Measurements from ENCODE around the gene LAMP2. TPM values are rescaled to one million over a fixed set of nuclear protein-coding genes. Genes with fewer than 3 reads are reported as not detected.
A peak's percentile ranks its signal among the peaks of the same experiment; 100 is the strongest.

The LAMP2 gene
- total and polyA plus RNA-seq, 9 of the 15 experiments (the other 6 are each of a cell fraction or from before 2014, with no cell fraction given) = 22.3 to 77.7 (median 48.6) TPM

DNA sequence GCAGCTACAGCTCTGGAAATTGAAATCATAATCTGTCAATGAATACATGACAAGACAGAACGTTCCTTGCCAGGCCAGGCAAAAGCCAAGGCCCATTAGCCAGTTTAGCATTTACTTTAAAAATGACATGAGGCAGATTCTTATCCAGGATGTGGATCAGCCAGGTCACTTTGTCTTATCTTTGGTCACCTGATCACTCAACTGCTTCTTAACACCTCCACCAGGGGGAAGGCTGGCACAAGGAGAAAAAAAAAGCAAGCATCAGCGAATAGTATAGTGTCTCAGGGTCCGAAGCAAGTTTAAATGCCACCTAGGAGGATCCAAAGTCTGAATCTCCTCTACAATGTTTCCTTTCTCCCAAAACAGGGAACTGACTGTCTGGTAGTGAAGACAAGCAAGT is 88.4 kb downstream of the LAMP2 start (continued):
- TF ChIP-seq SAFB2 (IDR thresholded peaks at IDR 0.05; ENCODE audit: borderline replicate concordance, low read depth, low read length, severe bottlenecking) (no peak), ADNP (tag; IDR thresholded peaks at IDR 0.05) (no peak), ZNF551 (CRISPR knock-in tag; IDR thresholded peaks at IDR 0.05) (no peak), NFE2 (IDR thresholded peaks at IDR 0.05; ENCODE audit: low read depth) (peak; percentile 29; the same call in 1 of the 2 replicates), SMARCA4 (IDR thresholded peaks at IDR 0.05) (no peak), MAFF (IDR thresholded peaks at IDR 0.05; ENCODE audit: low read length) (peak; percentile 41; the same call in 1 of the 2 replicates), HMG20B (CRISPR knock-in tag; IDR thresholded peaks at IDR 0.05) (no peak), JUND (IDR thresholded peaks at IDR 0.05; ENCODE audit: borderline replicate concordance, low read depth, low read length) (no peak), JUND (tag; IDR thresholded peaks at IDR 0.05; ENCODE audit: borderline replicate concordance, low read depth, low read length) (no peak), ZFP1 (CRISPR knock-in tag; IDR thresholded peaks at IDR 0.05) (no peak), SAFB (IDR thresholded peaks at IDR 0.05; ENCODE audit: borderline replicate concordance, low read depth, low read length) (no peak), BRF1 (IDR thresholded peaks at IDR 0.05; ENCODE audit: borderline replicate concordance, extremely low read depth, insufficient read length) (no peak), CBX2 (IDR thresholded peaks at IDR 0.05; ENCODE audit: insufficient read depth, low read length, poor library complexity, severe bottlenecking) (no peak), ZNF316 (IDR thresholded peaks at IDR 0.05) (peak; percentile 62), BHLHE40 (IDR thresholded peaks at IDR 0.05; ENCODE audit: low read length) (peak; percentile 43; the same call in 1 of the 2 replicates), C11orf30 (IDR thresholded peaks at IDR 0.05; ENCODE audit: low read depth) (peak; percentile 51; the same call in 1 of the 2 replicates), MAFK (IDR thresholded peaks at IDR 0.05; ENCODE audit: low read length) (peak; percentile 66)
- TF ChIP-seq, protein P1, sequence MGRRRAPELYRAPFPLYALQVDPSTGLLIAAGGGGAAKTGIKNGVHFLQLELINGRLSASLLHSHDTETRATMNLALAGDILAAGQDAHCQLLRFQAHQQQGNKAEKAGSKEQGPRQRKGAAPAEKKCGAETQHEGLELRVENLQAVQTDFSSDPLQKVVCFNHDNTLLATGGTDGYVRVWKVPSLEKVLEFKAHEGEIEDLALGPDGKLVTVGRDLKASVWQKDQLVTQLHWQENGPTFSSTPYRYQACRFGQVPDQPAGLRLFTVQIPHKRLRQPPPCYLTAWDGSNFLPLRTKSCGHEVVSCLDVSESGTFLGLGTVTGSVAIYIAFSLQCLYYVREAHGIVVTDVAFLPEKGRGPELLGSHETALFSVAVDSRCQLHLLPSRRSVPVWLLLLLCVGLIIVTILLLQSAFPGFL (CRISPR knock-in tag; IDR thresholded peaks at IDR 0.05) = no peak
- TF ChIP-seq, protein P2, sequence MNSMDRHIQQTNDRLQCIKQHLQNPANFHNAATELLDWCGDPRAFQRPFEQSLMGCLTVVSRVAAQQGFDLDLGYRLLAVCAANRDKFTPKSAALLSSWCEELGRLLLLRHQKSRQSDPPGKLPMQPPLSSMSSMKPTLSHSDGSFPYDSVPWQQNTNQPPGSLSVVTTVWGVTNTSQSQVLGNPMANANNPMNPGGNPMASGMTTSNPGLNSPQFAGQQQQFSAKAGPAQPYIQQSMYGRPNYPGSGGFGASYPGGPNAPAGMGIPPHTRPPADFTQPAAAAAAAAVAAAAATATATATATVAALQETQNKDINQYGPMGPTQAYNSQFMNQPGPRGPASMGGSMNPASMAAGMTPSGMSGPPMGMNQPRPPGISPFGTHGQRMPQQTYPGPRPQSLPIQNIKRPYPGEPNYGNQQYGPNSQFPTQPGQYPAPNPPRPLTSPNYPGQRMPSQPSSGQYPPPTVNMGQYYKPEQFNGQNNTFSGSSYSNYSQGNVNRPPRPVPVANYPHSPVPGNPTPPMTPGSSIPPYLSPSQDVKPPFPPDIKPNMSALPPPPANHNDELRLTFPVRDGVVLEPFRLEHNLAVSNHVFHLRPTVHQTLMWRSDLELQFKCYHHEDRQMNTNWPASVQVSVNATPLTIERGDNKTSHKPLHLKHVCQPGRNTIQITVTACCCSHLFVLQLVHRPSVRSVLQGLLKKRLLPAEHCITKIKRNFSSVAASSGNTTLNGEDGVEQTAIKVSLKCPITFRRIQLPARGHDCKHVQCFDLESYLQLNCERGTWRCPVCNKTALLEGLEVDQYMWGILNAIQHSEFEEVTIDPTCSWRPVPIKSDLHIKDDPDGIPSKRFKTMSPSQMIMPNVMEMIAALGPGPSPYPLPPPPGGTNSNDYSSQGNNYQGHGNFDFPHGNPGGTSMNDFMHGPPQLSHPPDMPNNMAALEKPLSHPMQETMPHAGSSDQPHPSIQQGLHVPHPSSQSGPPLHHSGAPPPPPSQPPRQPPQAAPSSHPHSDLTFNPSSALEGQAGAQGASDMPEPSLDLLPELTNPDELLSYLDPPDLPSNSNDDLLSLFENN (IDR thresholded peaks at IDR 0.05; ENCODE audit: low read depth in 2 of 2, low read length in 2 of 2) = no peak
- TF ChIP-seq, protein P3, sequence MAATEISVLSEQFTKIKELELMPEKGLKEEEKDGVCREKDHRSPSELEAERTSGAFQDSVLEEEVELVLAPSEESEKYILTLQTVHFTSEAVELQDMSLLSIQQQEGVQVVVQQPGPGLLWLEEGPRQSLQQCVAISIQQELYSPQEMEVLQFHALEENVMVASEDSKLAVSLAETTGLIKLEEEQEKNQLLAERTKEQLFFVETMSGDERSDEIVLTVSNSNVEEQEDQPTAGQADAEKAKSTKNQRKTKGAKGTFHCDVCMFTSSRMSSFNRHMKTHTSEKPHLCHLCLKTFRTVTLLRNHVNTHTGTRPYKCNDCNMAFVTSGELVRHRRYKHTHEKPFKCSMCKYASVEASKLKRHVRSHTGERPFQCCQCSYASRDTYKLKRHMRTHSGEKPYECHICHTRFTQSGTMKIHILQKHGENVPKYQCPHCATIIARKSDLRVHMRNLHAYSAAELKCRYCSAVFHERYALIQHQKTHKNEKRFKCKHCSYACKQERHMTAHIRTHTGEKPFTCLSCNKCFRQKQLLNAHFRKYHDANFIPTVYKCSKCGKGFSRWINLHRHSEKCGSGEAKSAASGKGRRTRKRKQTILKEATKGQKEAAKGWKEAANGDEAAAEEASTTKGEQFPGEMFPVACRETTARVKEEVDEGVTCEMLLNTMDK (IDR thresholded peaks at IDR 0.05; ENCODE audit: borderline replicate concordance, insufficient read depth, low read depth, low read length, poor library complexity, severe bottlenecking) = peak; percentile 29
- TF ChIP-seq, protein P4, sequence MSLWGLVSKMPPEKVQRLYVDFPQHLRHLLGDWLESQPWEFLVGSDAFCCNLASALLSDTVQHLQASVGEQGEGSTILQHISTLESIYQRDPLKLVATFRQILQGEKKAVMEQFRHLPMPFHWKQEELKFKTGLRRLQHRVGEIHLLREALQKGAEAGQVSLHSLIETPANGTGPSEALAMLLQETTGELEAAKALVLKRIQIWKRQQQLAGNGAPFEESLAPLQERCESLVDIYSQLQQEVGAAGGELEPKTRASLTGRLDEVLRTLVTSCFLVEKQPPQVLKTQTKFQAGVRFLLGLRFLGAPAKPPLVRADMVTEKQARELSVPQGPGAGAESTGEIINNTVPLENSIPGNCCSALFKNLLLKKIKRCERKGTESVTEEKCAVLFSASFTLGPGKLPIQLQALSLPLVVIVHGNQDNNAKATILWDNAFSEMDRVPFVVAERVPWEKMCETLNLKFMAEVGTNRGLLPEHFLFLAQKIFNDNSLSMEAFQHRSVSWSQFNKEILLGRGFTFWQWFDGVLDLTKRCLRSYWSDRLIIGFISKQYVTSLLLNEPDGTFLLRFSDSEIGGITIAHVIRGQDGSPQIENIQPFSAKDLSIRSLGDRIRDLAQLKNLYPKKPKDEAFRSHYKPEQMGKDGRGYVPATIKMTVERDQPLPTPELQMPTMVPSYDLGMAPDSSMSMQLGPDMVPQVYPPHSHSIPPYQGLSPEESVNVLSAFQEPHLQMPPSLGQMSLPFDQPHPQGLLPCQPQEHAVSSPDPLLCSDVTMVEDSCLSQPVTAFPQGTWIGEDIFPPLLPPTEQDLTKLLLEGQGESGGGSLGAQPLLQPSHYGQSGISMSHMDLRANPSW (CRISPR knock-in tag; IDR thresholded peaks at IDR 0.05) = no peak

Data from K562 (cell line).